ENCODE results near the gene RIMKLB.
"Not testable (repeated sequence)": the region's sequence is repeated elsewhere in the genome, so short reads cannot be mapped to it uniquely, and the experiment has no call there.

DNA sequence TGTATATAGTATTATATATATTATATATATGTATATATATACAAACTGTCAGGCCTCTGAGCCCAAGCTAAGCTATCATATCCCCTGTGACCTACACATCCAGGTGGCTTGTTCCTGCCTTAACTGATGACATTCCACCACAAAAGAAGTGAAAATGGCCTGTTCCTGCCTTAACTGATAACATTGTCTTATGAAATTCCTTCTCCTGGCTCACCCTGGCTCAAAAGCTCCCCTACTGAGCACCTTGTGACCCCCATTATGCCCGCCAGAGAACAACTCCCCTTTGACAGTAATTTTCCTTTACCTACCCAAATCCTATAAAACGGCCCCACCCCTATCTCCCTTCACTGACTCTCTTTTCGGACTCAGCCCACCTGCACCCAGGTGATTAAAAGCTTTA lies 107.0 kb downstream of the RIMKLB start:
- TF ChIP-seq, protein P1, sequence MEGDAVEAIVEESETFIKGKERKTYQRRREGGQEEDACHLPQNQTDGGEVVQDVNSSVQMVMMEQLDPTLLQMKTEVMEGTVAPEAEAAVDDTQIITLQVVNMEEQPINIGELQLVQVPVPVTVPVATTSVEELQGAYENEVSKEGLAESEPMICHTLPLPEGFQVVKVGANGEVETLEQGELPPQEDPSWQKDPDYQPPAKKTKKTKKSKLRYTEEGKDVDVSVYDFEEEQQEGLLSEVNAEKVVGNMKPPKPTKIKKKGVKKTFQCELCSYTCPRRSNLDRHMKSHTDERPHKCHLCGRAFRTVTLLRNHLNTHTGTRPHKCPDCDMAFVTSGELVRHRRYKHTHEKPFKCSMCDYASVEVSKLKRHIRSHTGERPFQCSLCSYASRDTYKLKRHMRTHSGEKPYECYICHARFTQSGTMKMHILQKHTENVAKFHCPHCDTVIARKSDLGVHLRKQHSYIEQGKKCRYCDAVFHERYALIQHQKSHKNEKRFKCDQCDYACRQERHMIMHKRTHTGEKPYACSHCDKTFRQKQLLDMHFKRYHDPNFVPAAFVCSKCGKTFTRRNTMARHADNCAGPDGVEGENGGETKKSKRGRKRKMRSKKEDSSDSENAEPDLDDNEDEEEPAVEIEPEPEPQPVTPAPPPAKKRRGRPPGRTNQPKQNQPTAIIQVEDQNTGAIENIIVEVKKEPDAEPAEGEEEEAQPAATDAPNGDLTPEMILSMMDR (IDR thresholded peaks at IDR 0.05), result not testable (repeated sequence)
- TF ChIP-seq EP300, POLR2A (IDR thresholded peaks at IDR 0.05): not testable (repeated sequence)
